Stimulated activated CD8-positive, alpha-beta memory T cell treated with anti-CD3 and anti-CD28 coated beads, Interleukin-7, amount 100 ng/mL, for 4 hours (primary cell): Measurements from ENCODE around the gene TTC19.
A peak's percentile ranks its signal among the peaks of the same experiment; 100 is the strongest.

Experiments used
- DNase-seq, 2 donors: peaks; one replicate each; pipeline ENCODE4 v3.0.0-alpha.2; 2020; ENCODE audit warnings: low read depth in 2 of 2

The TTC19 gene

GRCh38 chr17:15999141-15999973, at the start of gene TTC19, which contains the start of gene ZSWIM7:
TTC19 (plus strand) TSS chr17:15999824; CDS start chr17:15999849, 25 bp downstream.
ZSWIM7 (minus strand) TSS chr17:15999704; CDS start chr17:15999594, 110 bp downstream.
- DNase-seq, result peak; percentile 80 to 93

- DNase-seq, result no peak
Observed at GRCh38 chr17:15951368-15952047, 48.1 kb upstream of the TTC19 start.

- DNase-seq, result no peak
Observed at GRCh38 chr17:15952048-15952532, 47.5 kb upstream of the TTC19 start.

GRCh38 chr17:15952916-15953790, 46.5 kb upstream of the TTC19 start:
- no peak for DNase-seq

- DNase-seq, result no peak
Observed at GRCh38 chr17:15954222-15954621, 45.4 kb upstream of the TTC19 start.

- DNase-seq, result no peak
Observed at GRCh38 chr17:15955793-15956541, 43.7 kb upstream of the TTC19 start.

- DNase-seq, result no peak
Observed at GRCh38 chr17:15957206-15957605, 42.4 kb upstream of the TTC19 start.

GRCh38 chr17:15957608-15958307, 41.9 kb upstream of the TTC19 start:
- no peak for DNase-seq

- DNase-seq, result no peak
Observed at GRCh38 chr17:15958484-15958854, 41.2 kb upstream of the TTC19 start.

GRCh38 chr17:15963670-15964110, 35.9 kb upstream of the TTC19 start:
- no peak for DNase-seq

GRCh38 chr17:15965528-15965927, 34.1 kb upstream of the TTC19 start:
- DNase-seq, result no peak

GRCh38 chr17:15966183-15966878, 33.3 kb upstream of the TTC19 start:
- DNase-seq, result no peak

- no peak for DNase-seq
Observed at GRCh38 chr17:15966879-15967248, 32.8 kb upstream of the TTC19 start.

GRCh38 chr17:15967706-15968399, 31.8 kb upstream of the TTC19 start:
- DNase-seq, result no peak

GRCh38 chr17:15969463-15969862, 30.2 kb upstream of the TTC19 start:
- DNase-seq, result no peak

- no peak for DNase-seq
Observed at GRCh38 chr17:15970500-15970899, 29.1 kb upstream of the TTC19 start.

GRCh38 chr17:15971098-15971678, 28.4 kb upstream of the TTC19 start:
- no peak for DNase-seq

- no peak for DNase-seq
Observed at GRCh38 chr17:15971882-15972281, 27.7 kb upstream of the TTC19 start.

GRCh38 chr17:15972497-15972951, 27.1 kb upstream of the TTC19 start:
- no peak for DNase-seq
